Epithelial cell of proximal tubule (primary cell): ENCODE data around the gene AP1M2. TPM values are rescaled to one million over a fixed set of nuclear protein-coding genes. Genes with fewer than 3 reads are reported as not detected.

Experiments
- DNase-seq: peaks from one replicate; pipeline ENCODE4 v3.0.0-alpha.2; 2011; ENCODE audit warnings: low read depth
- H3K4me3 ChIP-seq: 2 replicates; pipeline ENCODE4 v1.5.1; 2011; ENCODE audit warnings: low read depth, mild to moderate bottlenecking, low read length
- CTCF ChIP-seq: conservative IDR thresholded peaks from 2 replicates; pipeline ENCODE4 v1.5.1; 2012; ENCODE audit warnings: low read depth, mild to moderate bottlenecking, low read length
- total RNA-seq: library from RNA; depleted of rRNA; stranded (reverse); fragments of >200 nt; gene quantifications from 2 replicates; pipeline ENCODE4 v1.2.3, GENCODE V29; 2015

AP1M2 gene
- total RNA-seq, 1 donor from 2014 or later: 39.7 TPM

DNA sequence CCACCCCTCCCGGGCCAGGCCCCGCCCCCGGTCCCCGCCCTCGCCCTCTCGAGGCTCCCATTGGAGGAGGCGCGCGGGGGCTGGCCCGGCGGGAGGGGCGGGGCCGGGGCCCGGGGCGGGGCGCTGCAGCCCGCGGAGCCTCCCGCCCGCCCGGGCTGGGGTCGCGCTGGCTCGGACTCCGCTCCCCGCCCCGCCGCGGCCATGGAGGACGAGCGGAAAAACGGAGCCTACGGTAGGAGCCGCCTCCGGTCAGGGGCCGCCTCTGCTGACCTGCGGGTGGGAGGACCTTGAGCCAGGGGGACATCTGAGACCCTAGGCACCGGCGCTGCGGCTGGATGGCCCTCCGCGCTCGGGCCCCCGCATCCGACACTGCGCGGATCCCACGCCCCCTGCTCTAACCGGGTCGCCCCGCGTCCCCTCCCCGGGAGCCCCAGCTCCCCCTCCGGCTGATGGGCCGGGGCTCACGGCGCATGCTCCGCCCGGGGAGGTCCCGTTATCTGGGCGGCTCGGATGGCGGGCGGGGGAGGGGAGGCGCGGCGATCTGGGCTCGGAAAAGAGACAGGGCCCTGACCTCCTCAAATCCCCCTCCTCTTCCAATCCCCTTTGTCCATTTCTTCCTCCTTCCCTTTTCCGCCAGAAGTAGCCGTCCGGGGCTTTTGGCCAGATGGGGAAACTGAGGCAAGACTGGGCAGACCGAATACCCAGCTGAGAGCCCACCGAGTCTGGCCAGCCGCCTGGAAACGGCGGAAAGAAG is 15.4 kb upstream of the AP1M2 start:
- no peak for DNase-seq
- H3K4me3 ChIP-seq: peak overlapping the region; percentile 87
- TF ChIP-seq CTCF: no peak

DNA sequence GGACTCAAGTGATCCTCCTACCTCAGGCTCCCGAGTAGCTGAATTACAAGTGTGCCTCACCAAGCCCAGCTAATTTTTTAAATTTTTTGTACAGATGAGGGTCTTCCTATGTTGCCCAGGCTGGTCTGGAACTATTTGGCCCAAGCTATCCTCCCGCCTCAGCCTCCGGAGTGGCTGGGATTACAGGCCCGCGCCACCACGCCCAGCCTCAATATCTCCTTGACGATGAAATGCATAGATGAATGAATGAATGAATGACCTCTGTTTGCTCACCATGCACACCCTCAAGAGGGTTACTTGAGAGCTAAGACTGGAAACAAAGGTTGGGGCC is 14.9 kb upstream of the AP1M2 start:
- no peak for TF ChIP-seq CTCF
- no peak overlapping the region for H3K4me3 ChIP-seq
- DNase-seq: no peak

GRCh38 chr19:10600149-10600548 is 13.0 kb upstream of the AP1M2 start:
- no peak for TF ChIP-seq CTCF
- DNase-seq: no peak
- no peak overlapping the region for H3K4me3 ChIP-seq

DNA sequence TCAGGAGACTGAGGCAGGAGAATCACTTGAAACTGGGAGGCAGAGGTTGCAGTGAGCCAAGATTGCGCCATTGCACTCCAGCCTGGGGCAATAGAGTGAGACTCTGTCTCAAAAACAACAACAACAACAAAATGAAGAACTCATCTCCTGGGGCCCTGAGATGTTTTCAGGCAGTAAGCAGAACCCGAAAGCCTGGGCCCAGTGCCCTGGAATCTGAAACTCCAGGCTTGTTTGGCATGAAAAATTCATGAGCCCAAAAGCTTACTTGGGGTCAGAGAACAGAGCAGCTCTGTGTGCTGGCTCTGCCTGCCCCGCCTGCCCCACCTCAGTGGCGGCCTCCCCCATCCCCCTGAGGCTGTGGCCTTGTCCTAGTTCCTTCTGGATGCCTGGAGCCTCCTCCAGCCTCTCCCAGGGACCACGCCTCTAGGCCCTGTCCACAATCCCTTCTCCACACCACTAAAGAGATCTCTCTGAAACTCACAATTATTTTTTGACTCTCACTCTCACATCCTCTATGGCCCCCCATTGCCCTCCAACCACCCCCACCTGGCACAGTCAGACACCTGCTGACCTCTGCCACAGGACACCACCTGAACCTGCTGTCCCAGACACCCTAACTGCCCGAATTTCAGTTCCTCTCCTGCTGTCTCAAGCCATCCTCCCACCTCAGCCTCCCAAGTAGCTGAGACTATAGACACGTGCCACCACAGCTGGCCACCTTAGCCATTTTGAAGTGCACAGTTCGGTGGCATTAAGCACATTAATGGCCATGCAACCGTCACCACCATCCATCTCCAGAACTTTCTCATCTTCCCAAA is 6.9 kb upstream of the AP1M2 start:
- no peak for TF ChIP-seq CTCF
- no peak overlapping the region for H3K4me3 ChIP-seq
- no peak for DNase-seq

GRCh38 chr19:10593148-10593547 is 6.0 kb upstream of the AP1M2 start:
- no peak for TF ChIP-seq CTCF
- no peak for DNase-seq

GRCh38 chr19:10587839-10588150 is 683 bp upstream of the AP1M2 start:
- DNase-seq: no peak
- no peak for TF ChIP-seq CTCF
- no peak overlapping the region for H3K4me3 ChIP-seq

More at GRCh38 chr19:10593148-10593547, 6.0 kb upstream of the AP1M2 start:
- H3K4me3 ChIP-seq: no peak overlapping the region
